WI38 (cell line): ENCODE data around the gene GPANK1.

ENCODE experiments used
- H3K4me3 ChIP-seq: 2 replicates; pipeline ENCODE4 v1.5.1; 2011; ENCODE audit warnings: low read depth, mild to moderate bottlenecking, control low read depth, low read length
- TF ChIP-seq, protein P1 (sequence below): IDR thresholded peaks from 2 replicates; pipeline ENCODE4 v1.5.1; 2012; ENCODE audit warnings: low read depth, mild to moderate bottlenecking, control low read depth, low read length

Gene GPANK1

DNA sequence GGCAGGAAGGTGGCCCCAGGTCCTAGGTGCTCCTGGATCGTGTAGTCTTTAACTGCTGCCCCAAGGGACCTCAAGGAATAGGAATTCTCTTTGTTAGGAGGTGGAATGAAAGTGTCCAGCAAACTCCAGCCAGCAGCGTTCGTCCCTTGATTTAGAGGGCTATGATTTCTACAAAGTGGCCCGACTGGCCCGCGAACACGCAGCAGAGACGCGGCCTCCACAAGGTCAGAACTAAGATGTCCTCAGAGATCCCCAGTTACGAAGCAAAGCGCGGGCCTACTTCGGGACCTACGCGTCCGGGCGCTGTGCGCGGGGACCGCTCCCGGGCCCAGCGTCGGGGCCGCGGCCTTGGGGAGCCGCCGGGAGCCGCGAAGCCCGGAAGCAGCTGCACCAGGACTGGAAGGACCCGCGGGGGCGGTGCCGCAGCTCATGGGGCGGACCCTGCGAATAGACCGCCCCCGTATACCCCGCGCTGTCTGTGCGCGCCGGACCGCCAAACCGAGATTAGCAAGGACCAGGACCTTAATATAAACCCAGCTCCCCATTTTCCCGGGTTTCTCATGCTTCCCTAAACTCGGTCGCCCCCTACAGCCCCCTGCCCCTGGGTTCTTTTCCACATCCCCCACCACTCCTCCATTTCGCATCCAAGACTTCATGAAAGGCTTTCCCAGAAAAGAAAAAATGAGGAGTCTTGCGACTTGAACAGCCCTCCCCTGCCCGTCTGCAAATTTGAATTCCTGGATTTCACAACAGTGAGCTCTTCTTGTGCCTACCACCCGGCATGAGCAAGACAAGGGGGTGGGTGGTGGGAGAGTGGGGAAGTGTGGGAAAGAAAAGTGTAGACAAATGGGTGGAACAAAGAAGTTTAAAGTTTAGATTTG, 4.2 kb downstream of the GPANK1 start, which contains the start of gene C6orf47:
Gene C6orf47, minus strand, starts transcription at position 398 of the 881 bp plus-strand sequence. CDS start 831 bp downstream, outside the sequence.
- TF ChIP-seq, protein P1, sequence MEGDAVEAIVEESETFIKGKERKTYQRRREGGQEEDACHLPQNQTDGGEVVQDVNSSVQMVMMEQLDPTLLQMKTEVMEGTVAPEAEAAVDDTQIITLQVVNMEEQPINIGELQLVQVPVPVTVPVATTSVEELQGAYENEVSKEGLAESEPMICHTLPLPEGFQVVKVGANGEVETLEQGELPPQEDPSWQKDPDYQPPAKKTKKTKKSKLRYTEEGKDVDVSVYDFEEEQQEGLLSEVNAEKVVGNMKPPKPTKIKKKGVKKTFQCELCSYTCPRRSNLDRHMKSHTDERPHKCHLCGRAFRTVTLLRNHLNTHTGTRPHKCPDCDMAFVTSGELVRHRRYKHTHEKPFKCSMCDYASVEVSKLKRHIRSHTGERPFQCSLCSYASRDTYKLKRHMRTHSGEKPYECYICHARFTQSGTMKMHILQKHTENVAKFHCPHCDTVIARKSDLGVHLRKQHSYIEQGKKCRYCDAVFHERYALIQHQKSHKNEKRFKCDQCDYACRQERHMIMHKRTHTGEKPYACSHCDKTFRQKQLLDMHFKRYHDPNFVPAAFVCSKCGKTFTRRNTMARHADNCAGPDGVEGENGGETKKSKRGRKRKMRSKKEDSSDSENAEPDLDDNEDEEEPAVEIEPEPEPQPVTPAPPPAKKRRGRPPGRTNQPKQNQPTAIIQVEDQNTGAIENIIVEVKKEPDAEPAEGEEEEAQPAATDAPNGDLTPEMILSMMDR = no peak
- peak within 1 kb of the TSS; percentile 93 for H3K4me3 ChIP-seq

DNA sequence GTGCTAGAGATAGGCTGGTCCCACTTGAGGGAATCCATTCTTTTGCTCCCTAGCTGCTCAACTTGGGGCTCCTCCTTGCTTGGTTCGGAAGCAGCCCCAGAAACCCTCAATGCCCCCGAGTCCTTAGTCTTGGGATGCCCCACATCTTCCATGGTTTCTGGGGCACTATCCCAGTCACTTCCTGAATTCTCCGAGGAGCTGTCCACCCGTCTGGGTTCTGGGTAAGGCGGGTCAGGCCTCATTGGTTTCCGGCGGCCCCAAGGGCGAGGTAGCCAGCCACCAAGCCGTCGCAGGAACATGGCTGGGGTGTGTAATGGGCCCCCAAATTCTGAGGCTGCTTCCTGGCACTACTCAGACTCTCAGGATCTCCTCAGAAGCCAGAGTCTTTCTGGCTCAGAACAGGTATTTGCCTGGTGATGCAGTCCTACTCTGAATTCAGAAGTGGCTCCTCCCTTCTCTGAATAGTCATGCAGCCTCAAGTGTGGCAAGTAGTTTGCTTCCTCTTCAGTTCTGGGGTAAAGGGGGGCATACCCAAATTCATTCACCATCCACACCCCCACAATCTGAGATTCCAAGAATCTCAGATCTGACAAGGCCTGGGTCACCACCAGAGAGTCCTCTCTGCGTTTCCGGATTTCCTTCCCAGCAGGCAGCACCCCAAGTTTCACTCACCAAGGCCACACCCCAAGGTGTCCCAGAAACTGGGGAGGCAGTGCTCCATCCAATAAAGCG, 5.0 kb downstream of the GPANK1 start:
- TF ChIP-seq, protein P1 = no peak
- H3K4me3 ChIP-seq = peak overlapping the region; percentile 93

- H3K4me3 ChIP-seq = peak overlapping the region; percentile 93
- TF ChIP-seq, protein P1 = no peak
These were observed 5.7 kb downstream of the GPANK1 start for GRCh38 chr6:31658983-31659648.

- TF ChIP-seq, protein P1 = no peak
- H3K4me3 ChIP-seq = no peak overlapping the region
These were observed 6.6 kb downstream of the GPANK1 start for GRCh38 chr6:31658158-31658688.

- TF ChIP-seq, protein P1 = no peak
- no peak overlapping the region for H3K4me3 ChIP-seq
These were observed 7.2 kb downstream of the GPANK1 start for GRCh38 chr6:31657406-31658157.

- TF ChIP-seq, protein P1 = no peak
- H3K4me3 ChIP-seq = no peak within 1 kb of the TSS
These were observed 9.2 kb downstream of the GPANK1 start, which contains the start of gene APOM for GRCh38 chr6:31655349-31656237. Gene APOM (plus strand): TSS chr6:31655894. CDS start chr6:31655967, 73 bp downstream.
